H9 (cell line): ENCODE results near the gene KCMF1. TPM values are rescaled to one million over a fixed set of nuclear protein-coding genes. Genes with fewer than 3 reads are reported as not detected.

Source experiments
- DNase-seq: peaks from one replicate; pipeline ENCODE4 v3.0.0-alpha.2; 2017
- H2AFZ ChIP-seq: one replicate; pipeline ENCODE4 v1.6.1; 2013; ENCODE audit warnings: mild to moderate bottlenecking, low read length, control low read depth, moderate library complexity
- H2AK5ac ChIP-seq: 2 replicates; pipeline ENCODE4 v1.6.1; 2013; ENCODE audit warnings: low read length, control low read depth, mixed read lengths; ENCODE audit not compliant: insufficient read length
- H2BK120ac ChIP-seq: one replicate; pipeline ENCODE4 v1.6.1; 2013; ENCODE audit warnings: low read depth, mild to moderate bottlenecking, low read length, control low read depth, inconsistent platforms; ENCODE audit not compliant: poor library complexity, severe bottlenecking
- H2BK12ac ChIP-seq: 2 replicates; pipeline ENCODE4 v1.6.1; 2013; ENCODE audit warnings: low read length, control low read depth, mixed read lengths, low read depth; ENCODE audit not compliant: insufficient read length
- H2BK15ac ChIP-seq: 2 replicates; pipeline ENCODE4 v1.6.1; 2013; ENCODE audit warnings: low read depth, low read length, control low read depth
- H2BK20ac ChIP-seq: one replicate; pipeline ENCODE4 v1.6.1; 2013; ENCODE audit warnings: low read depth, mild to moderate bottlenecking, low read length, control low read depth, inconsistent platforms; ENCODE audit not compliant: poor library complexity, severe bottlenecking
- H2BK5ac ChIP-seq: 2 replicates; pipeline ENCODE4 v1.6.1; 2013; ENCODE audit warnings: low read length, control low read depth, mixed read lengths; ENCODE audit not compliant: insufficient read length
- H3K14ac ChIP-seq: 2 replicates; pipeline ENCODE4 v1.6.1; 2013; ENCODE audit warnings: low read length, control low read depth; ENCODE audit not compliant: insufficient read depth
- H3K18ac ChIP-seq: 2 replicates; pipeline ENCODE4 v1.6.1; 2013; ENCODE audit warnings: low read depth, mild to moderate bottlenecking, mixed read lengths, low read length, control low read depth; ENCODE audit not compliant: insufficient read length
- H3K23ac ChIP-seq: 2 replicates; pipeline ENCODE4 v1.6.1; 2013; ENCODE audit warnings: low read length, control low read depth, mixed read lengths, low read depth; ENCODE audit not compliant: insufficient read length
- H3K23me2 ChIP-seq: 2 replicates; pipeline ENCODE4 v1.6.1; 2013; ENCODE audit warnings: low read depth, mild to moderate bottlenecking, mixed read lengths, low read length, control low read depth; ENCODE audit not compliant: insufficient read length, poor library complexity, severe bottlenecking
- H3K27ac ChIP-seq: 2 replicates; pipeline ENCODE4 v1.5.1; 2013; ENCODE audit warnings: low read length, control low read depth, mixed read lengths, low read depth; ENCODE audit not compliant: insufficient read length
- H3K27me3 ChIP-seq: 2 replicates; pipeline ENCODE4 v1.6.1; 2013; ENCODE audit warnings: low read length, control low read depth, inconsistent platforms; ENCODE audit not compliant: insufficient read depth
- H3K4ac ChIP-seq: 2 replicates; pipeline ENCODE4 v1.6.1; 2013; ENCODE audit warnings: low read depth, mild to moderate bottlenecking, control low read depth, inconsistent platforms, low read length, moderate library complexity
- H3K4me1 ChIP-seq: 2 replicates; pipeline ENCODE4 v1.6.1; 2013; ENCODE audit warnings: low read length, control low read depth, inconsistent platforms; ENCODE audit not compliant: insufficient read depth
- H3K4me2 ChIP-seq: 2 replicates; pipeline ENCODE4 v1.6.1; 2013; ENCODE audit warnings: low read length, control low read depth, mixed read lengths; ENCODE audit not compliant: insufficient read length, insufficient read depth
- H3K56ac ChIP-seq: 2 replicates; pipeline ENCODE4 v1.6.1; 2013; ENCODE audit warnings: low read depth, mild to moderate bottlenecking, mixed read lengths, low read length, control low read depth; ENCODE audit not compliant: insufficient read length
- H3K79me1 ChIP-seq: 2 replicates; pipeline ENCODE4 v1.6.1; 2013; ENCODE audit warnings: low read depth, mild to moderate bottlenecking, moderate library complexity, low read length, control low read depth, inconsistent platforms; ENCODE audit not compliant: insufficient read depth, poor library complexity, severe bottlenecking
- H3K79me2 ChIP-seq: 2 replicates; pipeline ENCODE4 v1.6.1; 2013; ENCODE audit warnings: low read length, control low read depth, inconsistent platforms; ENCODE audit not compliant: insufficient read depth
- H3K9ac ChIP-seq: 2 replicates; pipeline ENCODE4 v1.6.1; 2013; ENCODE audit warnings: low read length, control low read depth, mixed read lengths; ENCODE audit not compliant: insufficient read length; ENCODE audit errors: extremely low read depth
- H3K9me3 ChIP-seq: one replicate; pipeline ENCODE4 v1.6.1; 2013; ENCODE audit warnings: low read depth, low read length, inconsistent platforms; ENCODE audit not compliant: control insufficient read depth
- H3T11ph ChIP-seq: one replicate; pipeline ENCODE4 v1.6.1; 2013; ENCODE audit warnings: mild to moderate bottlenecking, low read length, control low read depth, inconsistent platforms
- H4K20me1 ChIP-seq: one replicate; pipeline ENCODE4 v1.6.1; 2013; ENCODE audit not compliant: control insufficient read depth, insufficient read length, insufficient read depth
- H4K5ac ChIP-seq: 2 replicates; pipeline ENCODE4 v1.6.1; 2013; ENCODE audit warnings: low read depth, mild to moderate bottlenecking, mixed read lengths, low read length, control low read depth; ENCODE audit not compliant: insufficient read length
- H4K8ac ChIP-seq: replicated peaks from 2 replicates; pipeline ENCODE4 v1.6.1; 2013; ENCODE audit warnings: low read length, control low read depth, mixed read lengths, low read depth; ENCODE audit not compliant: insufficient read length
- H4K91ac ChIP-seq: 2 replicates; pipeline ENCODE4 v1.6.1; 2013; ENCODE audit warnings: low read depth, mild to moderate bottlenecking, moderate library complexity, mixed read lengths, low read length, control low read depth; ENCODE audit not compliant: insufficient read length
- H3K27ac Mint-ChIP-seq, 3 experiments: 2 replicates in 2 of 3; 3 replicates in 1 of 3; pipeline ENCODE4 v1.8.0; 2020 to 2021; ENCODE audit warnings: mixed read lengths in 3 of 3, mild to moderate bottlenecking in 1 of 3, moderate library complexity in 1 of 3
- H3K27me3 Mint-ChIP-seq: 2 replicates; pipeline ENCODE4 v1.8.0; 2021; ENCODE audit warnings: low read depth, mild to moderate bottlenecking, moderate library complexity, mixed read lengths
- H3K36me3 Mint-ChIP-seq, 3 experiments: 2 replicates in 2 of 3; 3 replicates in 1 of 3; pipeline ENCODE4 v1.8.0; 2020 to 2021; ENCODE audit warnings: low read depth in 3 of 3, mixed read lengths in 3 of 3; ENCODE audit not compliant: insufficient read depth in 1 of 3
- H3K4me1 Mint-ChIP-seq, 2 experiments: 2 replicates each; pipeline ENCODE4 v1.8.0; 2020; ENCODE audit warnings: mixed read lengths in 2 of 2
- H3K4me3 Mint-ChIP-seq, 2 experiments: 2 replicates in 1 of 2; 3 replicates in 1 of 2; pipeline ENCODE4 v1.8.0; 2020 to 2021; ENCODE audit warnings: mild to moderate bottlenecking in 2 of 2, mixed read lengths in 2 of 2, moderate library complexity in 1 of 2
- H3K9me3 Mint-ChIP-seq, 2 experiments: 2 replicates in 1 of 2; 3 replicates in 1 of 2; pipeline ENCODE4 v1.8.0; 2020; ENCODE audit warnings: mild to moderate bottlenecking in 2 of 2, mixed read lengths in 2 of 2, moderate library complexity in 1 of 2
- CTCF ChIP-seq: fragments of 200-600 bp; sonication (generic); conservative IDR thresholded peaks from 3 replicates; pipeline ENCODE4 v1.8.0; 2021; ENCODE audit warnings: antibody characterized with exemption, mild to moderate bottlenecking
- WGBS: extraction: QIAGEN DNeasy Blood & Tissue Kit; methylation state at CpG from one replicate; pipeline ENCODE4 v1.1.7; 2013; ENCODE audit warnings: missing lambda C conversion rate, low lambda C conversion rate, mixed read lengths; ENCODE audit not compliant: insufficient read length; ENCODE audit errors: extremely low coverage; 5-methylcytosine and 5-hydroxymethylcytosine counted together
- total RNA-seq: library from RNA; stranded (reverse); gene quantifications from 2 replicates; pipeline ENCODE4 v1.2.1, GENCODE V29; 2021

KCMF1 gene
- total RNA-seq, 1 experiment from 2014 or later = 113 TPM

GRCh38 chr2:84925724-84926376 is 45.1 kb upstream of the KCMF1 start:
- H2BK20ac ChIP-seq = no peak overlapping the region
- H4K91ac ChIP-seq = no peak overlapping the region
- no peaks in the 10 kb centered on the region for H3K79me1 ChIP-seq
- H3K23me2 ChIP-seq = peaks cover 5% of the 10 kb centered on the region
- H4K5ac ChIP-seq = no peak overlapping the region
- Mint-ChIP-seq H3K9me3 (no peaks in the 10 kb centered on the region; a peak in 1 of 5 replicates), H3K36me3 (no peaks in the 10 kb centered on the region), H3K27ac (peak overlapping the region in 1 of 3 experiments; percentile 46; a peak in 1 of 7 replicates), H3K27me3 (peaks cover 12% of the 10 kb centered on the region), H3K4me1 (peaks cover 20 to 24% of the 10 kb centered on the region in 2 experiments), H3K4me3 (peak overlapping the region; percentile 51 to 71)
- no peak overlapping the region for H3K9ac ChIP-seq
- no peak overlapping the region for H3K23ac ChIP-seq
- H2BK15ac ChIP-seq = no peak overlapping the region
- H3K4me2 ChIP-seq = peak overlapping the region; percentile 47
- H4K20me1 ChIP-seq = no peaks in the 10 kb centered on the region
- H3K27me3 ChIP-seq = no peaks in the 10 kb centered on the region
- no peaks in the 10 kb centered on the region for H3K79me2 ChIP-seq
- no peaks in the 10 kb centered on the region for H3K4me1 ChIP-seq
- no peak overlapping the region for H3K56ac ChIP-seq
- no peak overlapping the region for H2BK12ac ChIP-seq
- no CpG with 5 or more reads among the region's 34 CpGs for WGBS
- no peak overlapping the region for H3K27ac ChIP-seq
- H2BK5ac ChIP-seq = no peak overlapping the region
- peak; percentile 99 for DNase-seq
- peak; percentile 100 for TF ChIP-seq CTCF
- H2AK5ac ChIP-seq = no peak overlapping the region
- H2AFZ ChIP-seq = no peak overlapping the region
- no peak overlapping the region for H3K4ac ChIP-seq
- no peak overlapping the region for H3K14ac ChIP-seq
- H3T11ph ChIP-seq = no peak overlapping the region
- H3K18ac ChIP-seq = no peak overlapping the region
- no peak overlapping the region for H4K8ac ChIP-seq
- no peaks in the 10 kb centered on the region for H3K9me3 ChIP-seq
- no peak overlapping the region for H2BK120ac ChIP-seq
